ENCODE measurements around the gene SLC27A3. TPM values are rescaled to one million over a fixed set of nuclear protein-coding genes. Genes with fewer than 3 reads are reported as not detected.
A peak's percentile ranks its signal among the peaks of the same experiment; 100 is the strongest.

Gene SLC27A3
- total RNA-seq, 2 experiments from 2014 or later = 22.2 to 22.9 TPM

DNA sequence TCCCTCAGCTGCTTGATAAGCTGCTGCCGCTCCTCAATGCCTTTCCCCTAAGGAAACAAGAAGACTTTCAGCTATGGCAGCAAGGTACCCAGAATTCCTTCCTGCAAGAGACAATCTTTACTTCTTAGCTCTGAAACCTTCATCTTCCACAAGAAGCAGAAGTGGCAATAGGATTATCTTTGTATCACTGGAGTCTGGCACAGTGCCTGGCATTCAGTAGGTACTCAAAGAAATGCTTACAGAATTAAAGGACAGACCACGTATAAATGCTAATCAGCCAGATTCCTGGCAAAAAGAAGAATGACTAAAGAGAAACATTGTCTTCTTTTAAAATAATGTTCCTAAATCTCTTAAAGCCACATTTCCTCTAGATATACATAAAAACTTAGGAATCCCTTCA lies 43.7 kb downstream of the SLC27A3 start:
- peaks cover 33% of the 10 kb centered on the region for H3K36me3 Mint-ChIP-seq (ENCODE audit: low read depth)
- no peaks in the 10 kb centered on the region for H3K27me3 Mint-ChIP-seq
- no peaks in the 10 kb centered on the region for H3K4me1 Mint-ChIP-seq
- H3K9me3 Mint-ChIP-seq = no peaks in the 10 kb centered on the region
- peak overlapping the region; percentile 61 for H3K27ac Mint-ChIP-seq
- ChIA-PET CTCF (interaction anchor here (1.2 kb wide), 1 partner anchor 8 kb away, joined by 3 read pairs; no protein-coding TSS in a partner anchor), POLR2A (no interaction called here)
- no peak for DNase-seq
- H3K4me3 Mint-ChIP-seq = no peak overlapping the region

GRCh38 chr1:153827168-153827964 lies 52.2 kb downstream of the SLC27A3 start:
- H3K4me3 Mint-ChIP-seq = no peak overlapping the region
- no peaks in the 10 kb centered on the region for H3K4me1 Mint-ChIP-seq
- CTCF ChIA-PET = interaction anchor here (0.6 to 2.0 kb wide), 6 partner anchors 10 to 177 kb away, joined by 3 to 7 read pairs (median 4); no protein-coding TSS in a partner anchor
- no peaks in the 10 kb centered on the region for H3K27me3 Mint-ChIP-seq
- no peak for DNase-seq
- H3K9me3 Mint-ChIP-seq = no peaks in the 10 kb centered on the region
- H3K27ac Mint-ChIP-seq = no peak overlapping the region
- POLR2A ChIA-PET = no interaction called here
- peaks cover 23% of the 10 kb centered on the region for H3K36me3 Mint-ChIP-seq (ENCODE audit: low read depth)

Other genes with a start within 250 kb of the SLC27A3 start
- gene S100A6, start 239.4 kb upstream of the SLC27A3 start, total RNA-seq = 100 to 1,000 TPM; 444 to 557 TPM
- gene S100A5, start 234.5 kb upstream of the SLC27A3 start, total RNA-seq = 1 to 10 TPM; 3.0 to 3.8 TPM
- gene S100A4, start 229.6 kb upstream of the SLC27A3 start, total RNA-seq = 100 to 1,000 TPM; 678 to 905 TPM
- gene S100A3, start 226.1 kb upstream of the SLC27A3 start, total RNA-seq = not detected
- 1 to 10 TPM in 1 of 2 experiments, under 1 TPM in 1; 0.50 to 1.8 TPM for gene S100A2, start 209.6 kb upstream of the SLC27A3 start, total RNA-seq
- gene S100A16, start 162.3 kb upstream of the SLC27A3 start, total RNA-seq = not detected
- not detected for gene S100A14, start 159.1 kb upstream of the SLC27A3 start, total RNA-seq
- 1 to 10 TPM; 3.9 to 4.2 TPM for gene S100A13, start 147.9 kb upstream of the SLC27A3 start, total RNA-seq
- gene S100A1, start 147.0 kb upstream of the SLC27A3 start, total RNA-seq = not detected
- 10 to 100 TPM; 96.1 to 98.3 TPM for gene CHTOP, start 141.3 kb upstream of the SLC27A3 start, total RNA-seq
- 10 to 100 TPM; 36.1 to 39.6 TPM for gene SNAPIN, start 116.7 kb upstream of the SLC27A3 start, total RNA-seq
- gene ILF2, start 104.4 kb upstream of the SLC27A3 start, total RNA-seq = 100 to 1,000 TPM; 192 to 223 TPM
- not detected for gene NPR1, start 96.7 kb upstream of the SLC27A3 start, total RNA-seq
- gene INTS3, start 47.4 kb upstream of the SLC27A3 start, total RNA-seq = 10 to 100 TPM; 62.9 to 64.8 TPM
- 10 to 100 TPM; 73.4 to 75.4 TPM for gene GATAD2B, start 147.6 kb downstream of the SLC27A3 start, total RNA-seq
- gene DENND4B, start 171.3 kb downstream of the SLC27A3 start, total RNA-seq = 100 to 1,000 TPM; 165 to 180 TPM
- gene CRTC2, start 183.2 kb downstream of the SLC27A3 start, total RNA-seq = 100 to 1,000 TPM in 1 of 2 experiments, 10 to 100 TPM in 1; 80.7 to 107 TPM
- 10 to 100 TPM; 33.5 to 36.4 TPM for gene SLC39A1, start 188.1 kb downstream of the SLC27A3 start, total RNA-seq
- 1 to 10 TPM; 6.9 to 7.9 TPM for gene CREB3L4, start 192.5 kb downstream of the SLC27A3 start, total RNA-seq
- 100 to 1,000 TPM; 111 to 124 TPM for gene JTB, start 202.3 kb downstream of the SLC27A3 start, total RNA-seq
- under 1 TPM; 0.92 to 0.96 TPM for gene RAB13, start 210.9 kb downstream of the SLC27A3 start, total RNA-seq
- 1,000 to 10,000 TPM; 2,596 to 2,883 TPM for gene RPS27, start 215.4 kb downstream of the SLC27A3 start, total RNA-seq

All from activated CD4-positive, alpha-beta T cell treated with anti-CD3 and anti-CD28 coated beads, Interleukin-2, amount 10 ng/mL, durations not matched to agents 7 days and 5 days (primary cell).